NCI-H748 (cell line): ENCODE data around the gene TMEM163.
A peak's percentile ranks its signal among the peaks of the same experiment; 100 is the strongest.
"Not testable (repeated sequence)": the region's sequence is repeated elsewhere in the genome, so short reads cannot be mapped to it uniquely, and the experiment has no call there.

Source experiments
- DNase-seq: peaks from one replicate; lab custom pipeline; 2025; ENCODE audit not compliant: unreplicated experiment; lab: John Stamatoyannopoulos, UW

Gene TMEM163

DNA sequence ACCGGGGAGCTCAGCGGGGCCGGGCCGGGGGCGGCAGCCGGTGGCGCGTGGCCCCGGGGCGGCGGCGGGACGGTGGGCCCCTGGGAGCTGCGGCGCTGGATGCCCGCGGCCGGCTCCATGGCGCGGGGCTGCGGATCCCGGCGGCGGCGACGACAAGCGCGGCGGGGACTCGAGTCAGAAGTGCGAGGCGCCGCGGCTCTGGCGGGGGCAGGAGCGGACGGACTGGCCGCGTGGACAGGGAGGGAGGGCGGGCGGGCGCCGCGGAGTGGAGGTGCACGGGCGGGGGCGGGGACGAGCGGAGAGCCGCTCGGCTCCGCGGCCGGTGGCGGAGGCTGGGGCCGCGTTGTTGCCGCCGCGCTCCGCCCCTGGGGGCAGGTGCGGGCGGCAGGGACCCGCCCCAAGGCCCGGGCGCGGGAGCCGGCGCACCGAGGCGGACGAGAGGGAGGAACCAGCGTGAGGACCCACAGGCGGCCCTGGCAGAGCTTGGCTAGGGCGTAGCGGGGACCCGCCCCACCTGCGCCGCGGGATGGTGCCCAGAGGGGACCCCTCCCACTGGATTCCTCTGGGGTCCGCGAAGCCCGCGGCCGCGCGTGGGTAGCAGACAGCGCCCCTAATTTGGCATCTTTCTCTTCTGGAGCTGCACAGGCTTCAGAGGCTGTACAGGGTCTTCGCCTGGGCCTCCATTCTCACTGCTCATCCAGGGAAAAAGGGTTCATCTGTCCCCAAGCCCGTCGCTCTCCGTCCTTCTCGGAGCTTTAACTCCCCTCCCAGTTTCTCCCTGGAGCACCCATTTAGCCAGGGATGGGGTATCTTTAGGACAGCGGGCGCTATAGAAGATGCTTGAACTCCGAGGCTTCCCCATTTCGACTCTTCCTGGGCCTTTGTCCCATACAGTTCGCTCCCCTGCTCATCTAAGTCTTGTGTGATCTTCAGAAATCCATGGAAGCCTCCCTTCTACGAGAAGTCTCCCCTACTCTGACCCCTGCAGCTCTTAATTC is at the start of gene TMEM163:
TSS of gene TMEM163 (minus strand) at position 184 of the 998 bp plus-strand sequence.
- peak; percentile 76 for DNase-seq

- no peak for DNase-seq
Observed at GRCh38 chr2:134766583-134766982, 47.8 kb upstream of the TMEM163 start.

GRCh38 chr2:134765987-134766386 is 47.2 kb upstream of the TMEM163 start:
- DNase-seq, result no peak

DNA sequence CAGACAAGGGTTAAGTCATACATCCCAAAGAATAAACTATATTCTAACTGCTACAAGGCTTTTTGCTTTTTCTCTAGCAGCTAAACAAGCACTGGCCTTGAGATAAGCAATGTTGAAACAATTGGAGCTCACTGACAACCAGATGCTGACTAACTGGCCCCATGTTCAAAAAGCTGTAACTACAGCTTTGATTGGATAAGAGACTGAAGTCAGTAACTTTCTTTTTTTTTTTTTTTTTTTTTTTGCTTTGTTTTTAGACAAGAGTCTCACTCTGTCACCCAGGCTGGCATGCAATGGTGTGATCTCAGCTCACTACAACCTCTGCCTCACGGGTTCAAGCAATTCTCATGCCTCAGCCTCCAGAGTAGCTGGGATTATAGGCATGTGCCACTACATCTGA is 45.4 kb upstream of the TMEM163 start:
- DNase-seq, result no peak

- DNase-seq, result no peak
Observed at GRCh38 chr2:134763164-134763710, 44.4 kb upstream of the TMEM163 start.

GRCh38 chr2:134762508-134762907 is 43.7 kb upstream of the TMEM163 start:
- no peak for DNase-seq

DNA sequence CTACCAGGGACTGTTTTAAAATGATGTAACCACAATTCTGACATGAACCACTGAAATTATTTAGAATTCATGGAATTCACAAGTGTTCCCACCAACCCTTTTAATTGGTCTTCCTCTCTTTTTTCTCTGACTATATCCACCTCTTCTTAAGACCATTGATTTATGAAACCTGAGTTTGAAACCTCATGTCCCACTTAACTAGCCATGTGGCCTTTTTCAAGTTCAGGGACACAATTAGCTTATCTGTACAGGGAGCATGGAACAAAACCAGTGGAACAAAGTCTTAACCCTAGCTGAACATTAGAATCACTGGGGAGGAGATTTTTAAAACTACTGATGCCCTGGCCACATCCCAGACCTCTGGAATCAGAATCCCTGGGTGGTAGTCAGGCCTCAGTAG is 41.6 kb upstream of the TMEM163 start:
- DNase-seq, result no peak

DNA sequence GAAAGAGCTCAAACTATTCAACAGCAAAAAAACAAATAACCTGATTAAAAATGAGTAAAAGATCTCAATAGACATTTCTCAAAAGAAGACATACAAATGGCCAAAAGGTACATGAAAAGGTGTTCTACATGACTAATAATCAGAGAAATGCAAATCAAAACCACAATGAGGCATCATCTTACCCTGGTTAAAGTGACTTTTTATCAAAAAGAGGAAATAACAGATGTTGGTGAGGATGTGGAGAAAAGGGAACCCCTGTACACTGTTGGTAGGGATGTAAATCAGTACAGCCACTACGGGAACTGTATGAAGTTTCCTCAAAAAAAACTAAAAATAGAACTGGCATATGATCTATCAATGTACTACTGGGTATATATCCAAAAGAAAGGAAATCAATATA is 39.8 kb upstream of the TMEM163 start:
- DNase-seq, result no peak

DNA sequence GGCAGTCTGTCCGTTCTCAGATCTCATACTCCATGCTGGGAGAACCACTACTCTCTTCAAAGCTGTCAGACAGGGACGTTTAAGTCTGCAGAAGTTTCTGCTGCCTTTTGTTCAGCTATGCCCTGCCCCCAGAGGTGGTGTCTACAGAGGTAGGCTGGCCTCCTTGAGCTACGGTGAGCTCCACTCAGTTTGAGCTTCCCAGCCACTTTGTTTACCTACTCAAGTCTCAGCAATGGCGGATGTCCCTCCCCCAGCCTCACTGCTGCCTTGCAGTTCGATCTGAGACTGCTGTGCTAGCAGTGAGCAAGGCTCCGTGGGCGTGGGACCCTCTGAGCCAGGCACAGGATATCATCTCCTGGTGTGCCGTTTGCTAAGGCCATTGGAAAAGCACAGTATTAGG is 33.2 kb upstream of the TMEM163 start:
- not testable (repeated sequence) for DNase-seq

- DNase-seq, result no peak
Observed at GRCh38 chr2:134745546-134745945, 26.7 kb upstream of the TMEM163 start.

DNA sequence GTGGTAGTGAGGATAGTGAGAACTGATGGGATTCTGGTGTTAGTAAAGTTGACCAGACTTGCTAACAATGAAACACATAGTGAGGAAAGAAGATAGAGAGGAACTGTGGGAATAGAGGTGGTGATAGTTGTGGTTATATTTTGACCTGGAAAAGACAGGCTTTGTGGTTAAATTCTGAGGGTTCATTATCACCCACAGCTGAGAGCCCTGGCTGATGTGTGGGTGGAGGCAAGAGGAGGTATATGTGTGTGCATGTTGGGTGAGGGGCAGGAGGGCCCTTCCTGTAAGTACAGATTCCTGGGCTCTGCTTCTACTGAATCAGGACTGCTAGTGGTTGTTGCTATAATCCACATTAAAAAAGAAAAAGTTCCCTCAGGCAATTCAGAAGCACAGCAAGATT is 26.2 kb upstream of the TMEM163 start:
- no peak for DNase-seq

GRCh38 chr2:134739879-134740301 is 21.1 kb upstream of the TMEM163 start:
- no peak for DNase-seq

DNA sequence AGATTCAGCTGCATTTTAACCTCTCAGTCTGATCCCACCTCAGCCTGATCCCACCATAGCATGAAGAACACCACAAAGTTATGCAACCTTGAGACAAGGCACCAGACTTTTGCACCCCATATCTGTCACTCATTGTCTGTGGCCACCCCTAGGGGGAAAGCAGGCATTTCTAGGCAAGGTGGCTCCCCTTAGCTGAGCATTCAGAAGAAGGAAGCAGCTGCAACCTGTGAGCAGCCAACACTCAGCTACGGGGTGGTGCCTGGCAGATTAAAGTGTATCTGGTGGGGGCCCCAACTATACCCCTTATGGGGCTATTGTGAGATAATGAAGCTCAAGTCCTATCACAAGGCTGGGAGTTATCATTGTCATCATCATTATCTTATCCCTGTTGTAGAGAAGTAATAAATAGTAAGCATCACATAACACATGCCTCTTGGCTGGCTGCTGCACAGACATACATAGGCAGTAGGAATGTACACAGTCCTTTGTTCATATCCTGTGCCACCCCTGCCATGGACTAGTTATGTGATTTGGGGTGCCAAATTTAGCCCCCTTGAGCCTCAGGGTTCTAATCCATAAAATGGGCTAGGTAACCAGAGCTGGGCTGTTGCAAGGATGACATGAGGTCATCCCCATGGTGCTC is 20.6 kb upstream of the TMEM163 start:
- no peak for DNase-seq

GRCh38 chr2:134738141-134738870 is 19.5 kb upstream of the TMEM163 start:
- DNase-seq, result no peak

DNA sequence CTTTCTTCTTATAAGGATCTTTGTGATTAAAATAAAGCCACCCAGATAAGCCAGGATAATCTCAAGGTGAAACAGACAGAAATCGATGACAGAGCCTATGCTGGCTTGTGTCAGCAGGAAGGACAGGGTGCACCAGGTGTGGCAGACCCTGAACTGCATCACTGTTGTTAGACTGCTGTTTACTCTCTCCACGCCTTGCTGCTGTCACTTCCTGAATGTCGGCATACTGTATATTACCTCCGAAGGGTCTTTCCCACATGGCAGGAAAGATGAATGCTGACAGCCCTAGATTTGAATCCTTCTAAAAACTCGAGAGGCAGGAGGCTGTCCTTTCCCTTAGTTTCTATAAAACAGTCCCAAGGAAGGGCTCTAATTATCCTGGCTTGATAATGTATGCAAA is 18.9 kb upstream of the TMEM163 start:
- DNase-seq, result peak; percentile 59

- no peak for DNase-seq
Observed at GRCh38 chr2:134736167-134736880, 17.5 kb upstream of the TMEM163 start.

DNA sequence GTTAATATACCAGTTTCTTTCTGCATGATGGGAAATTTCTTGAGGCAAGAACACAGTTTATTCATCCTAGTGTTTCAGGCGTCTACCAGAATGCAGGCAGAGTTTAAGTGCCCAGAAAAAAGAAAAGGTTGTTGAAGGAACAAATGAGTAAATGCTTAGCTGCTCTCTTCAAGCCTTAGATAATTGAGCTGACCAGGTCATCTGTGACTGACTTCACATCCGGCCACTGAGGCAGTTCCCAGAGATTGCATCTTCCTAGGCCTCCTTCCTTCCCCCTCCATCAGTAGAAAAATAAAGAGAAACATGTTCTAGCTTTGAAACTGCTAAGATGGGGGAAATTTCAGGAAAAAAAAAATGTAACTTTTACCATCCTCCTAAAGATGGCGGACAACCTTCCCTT is 9.4 kb upstream of the TMEM163 start:
- DNase-seq, result no peak

- DNase-seq, result no peak
Observed at GRCh38 chr2:134727385-134727784, 8.6 kb upstream of the TMEM163 start.

- no peak for DNase-seq
Observed at GRCh38 chr2:134726645-134727044, 7.8 kb upstream of the TMEM163 start.

- DNase-seq, result no peak
Observed at GRCh38 chr2:134725876-134726275, 7.1 kb upstream of the TMEM163 start.

GRCh38 chr2:134724341-134724740 is 5.5 kb upstream of the TMEM163 start:
- DNase-seq, result no peak
